Suppressor macrophage treated with lipopolysaccharide for 4 hours (primary cell): ENCODE data around the gene GPR34.

Experiments used
- DNase-seq: peaks from one replicate; pipeline ENCODE4 v3.0.0-alpha.2; 2020

Gene GPR34

GRCh38 chrX:41739871-41740270, 51.1 kb downstream of the GPR34 start:
- no peak for DNase-seq
